ENCODE measurements around the gene TNFRSF19.
A peak's percentile ranks its signal among the peaks of the same experiment; 100 is the strongest.

TNFRSF19 gene

GRCh38 chr13:23600534-23600933 is 30.3 kb downstream of the TNFRSF19 start:
- H3K4me3 ChIP-seq (ENCODE audit: low read length in 2 of 2): no peak overlapping the region
- no peaks in the 10 kb centered on the region for H3K79me1 ChIP-seq (ENCODE audit: low read depth, low read length)
- H2BK15ac ChIP-seq (ENCODE audit: low read length): no peak overlapping the region
- no peak overlapping the region for H3K4me2 ChIP-seq (ENCODE audit: insufficient read depth, low read length, poor library complexity, severe bottlenecking)
- H3K36me3 ChIP-seq (replicated peaks in 1 of 2; ENCODE audit: control insufficient read depth in 2 of 2, insufficient read depth in 2 of 2, low read length in 2 of 2): no peaks in the 10 kb centered on the region
- no peak overlapping the region for H3K4ac ChIP-seq (ENCODE audit: low read length)
- DNase-seq (ENCODE audit: low spot score): no peak
- no peak overlapping the region for H2AFZ ChIP-seq (ENCODE audit: low read length)
- no peak overlapping the region for H3K27ac ChIP-seq (replicated peaks; ENCODE audit: low read length)
- no peak overlapping the region for H2BK120ac ChIP-seq (ENCODE audit: low read depth, low read length)
- H3K9ac ChIP-seq (ENCODE audit: low read depth, low read length, poor library complexity): no peak overlapping the region
- peaks cover 0 to 2% of the 10 kb centered on the region in 2 donors for H3K9me3 ChIP-seq (replicated peaks in 1 of 2; ENCODE audit: control insufficient read depth in 2 of 2, insufficient read depth in 1 of 2, low read depth in 1 of 2, low read length in 2 of 2)
- H3K27me3 ChIP-seq (ENCODE audit: control insufficient read depth in 3 of 3, insufficient read depth in 3 of 3, low read depth in 1 of 3, low read length in 3 of 3): no peaks in the 10 kb centered on the region
- no peak overlapping the region for H3K14ac ChIP-seq (ENCODE audit: low read length)
- no peak overlapping the region for H3K23ac ChIP-seq (ENCODE audit: low read depth, low read length, poor library complexity)
- H2BK5ac ChIP-seq (ENCODE audit: low read length): no peak overlapping the region
- peaks cover 6% of the 10 kb centered on the region in 2 donors for H3K4me1 ChIP-seq (ENCODE audit: control insufficient read depth in 2 of 2, insufficient read depth in 1 of 2, low read depth in 1 of 2, low read length in 2 of 2)
- no peak overlapping the region for H2AK5ac ChIP-seq (ENCODE audit: low read depth, low read length)
- H4K8ac ChIP-seq (ENCODE audit: low read depth, low read length): no peak overlapping the region
- H4K91ac ChIP-seq (ENCODE audit: low read depth, low read length, poor library complexity): no peak overlapping the region
- H2BK12ac ChIP-seq (ENCODE audit: low read length): no peak overlapping the region
- H3K18ac ChIP-seq (ENCODE audit: low read length): no peak overlapping the region

GRCh38 chr13:23605831-23606230 is 35.6 kb downstream of the TNFRSF19 start:
- H3K4me3 ChIP-seq (ENCODE audit: low read length in 2 of 2): no peak overlapping the region
- no peak overlapping the region for H4K91ac ChIP-seq (ENCODE audit: low read depth, low read length, poor library complexity)
- no peaks in the 10 kb centered on the region for H3K79me1 ChIP-seq (ENCODE audit: low read depth, low read length)
- H2BK15ac ChIP-seq (ENCODE audit: low read length): no peak overlapping the region
- H3K9ac ChIP-seq (ENCODE audit: low read depth, low read length, poor library complexity): no peak overlapping the region
- no CpG with 5 or more reads among the region's 3 CpGs for WGBS, 2 donors (ENCODE audit: extremely low coverage in 2 of 2, insufficient read length in 2 of 2, insufficient replicate concordance in 1 of 2)
- H3K4ac ChIP-seq (ENCODE audit: low read length): no peak overlapping the region
- H3K14ac ChIP-seq (ENCODE audit: low read length): no peak overlapping the region
- no peak overlapping the region for H3K23ac ChIP-seq (ENCODE audit: low read depth, low read length, poor library complexity)
- peak overlapping the region; percentile 17 for H4K8ac ChIP-seq (ENCODE audit: low read depth, low read length)
- no peaks in the 10 kb centered on the region for H3K36me3 ChIP-seq (replicated peaks in 1 of 2; ENCODE audit: control insufficient read depth in 2 of 2, insufficient read depth in 2 of 2, low read length in 2 of 2)
- no peak overlapping the region for H2AFZ ChIP-seq (ENCODE audit: low read length)
- H3K4me2 ChIP-seq (ENCODE audit: insufficient read depth, low read length, poor library complexity, severe bottlenecking): no peak overlapping the region
- no peak overlapping the region for H2BK5ac ChIP-seq (ENCODE audit: low read length)
- H2AK5ac ChIP-seq (ENCODE audit: low read depth, low read length): no peak overlapping the region
- no peak overlapping the region for H2BK12ac ChIP-seq (ENCODE audit: low read length)
- H3K9me3 ChIP-seq (replicated peaks in 1 of 2; ENCODE audit: control insufficient read depth in 2 of 2, insufficient read depth in 1 of 2, low read depth in 1 of 2, low read length in 2 of 2): peaks cover 0 to 2% of the 10 kb centered on the region in 2 donors
- H3K4me1 ChIP-seq (ENCODE audit: control insufficient read depth in 2 of 2, insufficient read depth in 1 of 2, low read depth in 1 of 2, low read length in 2 of 2): peaks cover 3 to 14% of the 10 kb centered on the region in 2 donors
- H3K27ac ChIP-seq (replicated peaks; ENCODE audit: low read length): no peak overlapping the region
- H3K27me3 ChIP-seq (ENCODE audit: control insufficient read depth in 3 of 3, insufficient read depth in 3 of 3, low read depth in 1 of 3, low read length in 3 of 3): no peaks in the 10 kb centered on the region
- H2BK120ac ChIP-seq (ENCODE audit: low read depth, low read length): no peak overlapping the region
- no peak for DNase-seq (ENCODE audit: low spot score)
- no peak overlapping the region for H3K18ac ChIP-seq (ENCODE audit: low read length)

- no peak overlapping the region for H3K4me2 ChIP-seq (ENCODE audit: insufficient read depth, low read length, poor library complexity, severe bottlenecking)
- no peaks in the 10 kb centered on the region for H3K79me1 ChIP-seq (ENCODE audit: low read depth, low read length)
- no peaks in the 10 kb centered on the region for H3K27me3 ChIP-seq (ENCODE audit: control insufficient read depth in 3 of 3, insufficient read depth in 3 of 3, low read depth in 1 of 3, low read length in 3 of 3)
- no peaks in the 10 kb centered on the region for H3K36me3 ChIP-seq (replicated peaks in 1 of 2; ENCODE audit: control insufficient read depth in 2 of 2, insufficient read depth in 2 of 2, low read length in 2 of 2)
- H2BK120ac ChIP-seq (ENCODE audit: low read depth, low read length): no peak overlapping the region
- no peak overlapping the region for H3K14ac ChIP-seq (ENCODE audit: low read length)
- peaks cover 3 to 14% of the 10 kb centered on the region in 2 donors for H3K4me1 ChIP-seq (ENCODE audit: control insufficient read depth in 2 of 2, insufficient read depth in 1 of 2, low read depth in 1 of 2, low read length in 2 of 2)
- no peak overlapping the region for H4K91ac ChIP-seq (ENCODE audit: low read depth, low read length, poor library complexity)
- H3K23ac ChIP-seq (ENCODE audit: low read depth, low read length, poor library complexity): no peak overlapping the region
- no peak overlapping the region for H3K18ac ChIP-seq (ENCODE audit: low read length)
- no peak overlapping the region for H3K9ac ChIP-seq (ENCODE audit: low read depth, low read length, poor library complexity)
- DNase-seq (ENCODE audit: low spot score): no peak
- no peak overlapping the region for H2BK12ac ChIP-seq (ENCODE audit: low read length)
- no peak overlapping the region for H4K8ac ChIP-seq (ENCODE audit: low read depth, low read length)
- H2BK15ac ChIP-seq (ENCODE audit: low read length): no peak overlapping the region
- H2BK5ac ChIP-seq (ENCODE audit: low read length): no peak overlapping the region
- no peak overlapping the region for H3K4me3 ChIP-seq (ENCODE audit: low read length in 2 of 2)
- H2AFZ ChIP-seq (ENCODE audit: low read length): no peak overlapping the region
- no peak overlapping the region for H2AK5ac ChIP-seq (ENCODE audit: low read depth, low read length)
- H3K27ac ChIP-seq (replicated peaks; ENCODE audit: low read length): no peak overlapping the region
- no peak overlapping the region for H3K4ac ChIP-seq (ENCODE audit: low read length)
- no peaks in the 10 kb centered on the region for H3K9me3 ChIP-seq (replicated peaks in 1 of 2; ENCODE audit: control insufficient read depth in 2 of 2, insufficient read depth in 1 of 2, low read depth in 1 of 2, low read length in 2 of 2)
- no CpG with 5 or more reads among the region's 3 CpGs for whole genome bisulfite sequencing, 2 donors (ENCODE audit: extremely low coverage in 2 of 2, insufficient read length in 2 of 2, insufficient replicate concordance in 1 of 2)
These were observed 37.9 kb downstream of the TNFRSF19 start for GRCh38 chr13:23608138-23608537.

GRCh38 chr13:23608701-23609413 is 38.6 kb downstream of the TNFRSF19 start:
- no peaks in the 10 kb centered on the region for H3K79me1 ChIP-seq (ENCODE audit: low read depth, low read length)
- no peak overlapping the region for H3K4me3 ChIP-seq (ENCODE audit: low read length in 2 of 2)
- no peaks in the 10 kb centered on the region for H3K27me3 ChIP-seq (ENCODE audit: control insufficient read depth in 3 of 3, insufficient read depth in 3 of 3, low read depth in 1 of 3, low read length in 3 of 3)
- no peak overlapping the region for H3K4me2 ChIP-seq (ENCODE audit: insufficient read depth, low read length, poor library complexity, severe bottlenecking)
- no CpG with 5 or more reads among the region's 13 CpGs for WGBS, 2 donors (ENCODE audit: extremely low coverage in 2 of 2, insufficient read length in 2 of 2, insufficient replicate concordance in 1 of 2)
- no peak overlapping the region for H2BK120ac ChIP-seq (ENCODE audit: low read depth, low read length)
- H3K18ac ChIP-seq (ENCODE audit: low read length): peak overlapping the region; percentile 76
- H2BK12ac ChIP-seq (ENCODE audit: low read length): no peak overlapping the region
- H2BK15ac ChIP-seq (ENCODE audit: low read length): no peak overlapping the region
- H4K8ac ChIP-seq (ENCODE audit: low read depth, low read length): no peak overlapping the region
- H2BK5ac ChIP-seq (ENCODE audit: low read length): no peak overlapping the region
- no peak overlapping the region for H3K27ac ChIP-seq (replicated peaks; ENCODE audit: low read length)
- no peak overlapping the region for H3K14ac ChIP-seq (ENCODE audit: low read length)
- peaks cover 8 to 21% of the 10 kb centered on the region in 2 donors for H3K4me1 ChIP-seq (ENCODE audit: control insufficient read depth in 2 of 2, insufficient read depth in 1 of 2, low read depth in 1 of 2, low read length in 2 of 2)
- DNase-seq (ENCODE audit: low spot score): no peak
- no peak overlapping the region for H2AK5ac ChIP-seq (ENCODE audit: low read depth, low read length)
- H4K91ac ChIP-seq (ENCODE audit: low read depth, low read length, poor library complexity): no peak overlapping the region
- H3K9me3 ChIP-seq (replicated peaks in 1 of 2; ENCODE audit: control insufficient read depth in 2 of 2, insufficient read depth in 1 of 2, low read depth in 1 of 2, low read length in 2 of 2): no peaks in the 10 kb centered on the region
- H3K9ac ChIP-seq (ENCODE audit: low read depth, low read length, poor library complexity): no peak overlapping the region
- H3K36me3 ChIP-seq (replicated peaks in 1 of 2; ENCODE audit: control insufficient read depth in 2 of 2, insufficient read depth in 2 of 2, low read length in 2 of 2): no peaks in the 10 kb centered on the region
- H2AFZ ChIP-seq (ENCODE audit: low read length): no peak overlapping the region
- no peak overlapping the region for H3K23ac ChIP-seq (ENCODE audit: low read depth, low read length, poor library complexity)
- no peak overlapping the region for H3K4ac ChIP-seq (ENCODE audit: low read length)

Data from neuronal stem cell (in vitro differentiated cells).